Liver (tissue), 9 donors: ENCODE results near the gene UMODL1. TPM values are rescaled to one million over a fixed set of nuclear protein-coding genes. Genes with fewer than 3 reads are reported as not detected.

ENCODE experiments used
- DNase-seq: peaks from one replicate; pipeline ENCODE4 v3.0.0-alpha.2; 2017; ENCODE audit warnings: low spot score
- H3K27ac ChIP-seq, 2 donors: one replicate each; pipeline ENCODE4 v1.7.0; 2013; ENCODE audit warnings: inconsistent platforms in 2 of 2, low read length in 2 of 2, control low read depth in 1 of 2, low read depth in 1 of 2, mild to moderate bottlenecking in 1 of 2
- H3K27me3 ChIP-seq, 4 donors: one replicate each; pipeline versions ENCODE4 v1.6.1 to v1.7.0; 2013; ENCODE audit warnings: low read length in 3 of 4, inconsistent platforms in 1 of 4, mild to moderate bottlenecking in 1 of 4, moderate library complexity in 1 of 4; ENCODE audit not compliant: control insufficient read depth in 4 of 4, insufficient read depth in 4 of 4
- H3K36me3 ChIP-seq, 4 donors: one replicate each; pipeline versions ENCODE4 v1.6.1 to v1.7.0; 2013; ENCODE audit warnings: low read length in 3 of 4, mild to moderate bottlenecking in 3 of 4, low read depth in 1 of 4, moderate library complexity in 1 of 4; ENCODE audit not compliant: control insufficient read depth in 4 of 4, insufficient read depth in 3 of 4
- H3K4me1 ChIP-seq, 4 donors: one replicate each; pipeline versions ENCODE4 v1.6.1 to v1.7.0; 2013; ENCODE audit warnings: low read length in 3 of 4, mild to moderate bottlenecking in 3 of 4, moderate library complexity in 1 of 4; ENCODE audit not compliant: control insufficient read depth in 4 of 4, insufficient read depth in 4 of 4
- H3K4me3 ChIP-seq, 3 donors: one replicate each; pipeline versions ENCODE4 v1.6.1 to v1.7.0; 2013; ENCODE audit warnings: low read length in 3 of 3, control low read depth in 1 of 3, low read depth in 1 of 3, mild to moderate bottlenecking in 1 of 3
- H3K9ac ChIP-seq, 2 donors: one replicate each; pipeline ENCODE4 v1.7.0; 2013; ENCODE audit warnings: low read length in 2 of 2, mild to moderate bottlenecking in 2 of 2, moderate library complexity in 2 of 2, control low read depth in 1 of 2, low read depth in 1 of 2
- H3K9me3 ChIP-seq, 4 donors: one replicate each; pipeline versions ENCODE4 v1.6.1 to v1.7.0; 2013; ENCODE audit warnings: low read length in 3 of 4; ENCODE audit not compliant: control insufficient read depth in 4 of 4
- ATF3 ChIP-seq: IDR thresholded peaks from 2 replicates; pipeline ENCODE4 v1.6.1; 2016; ENCODE audit warnings: antibody characterized with exemption
- CTCF ChIP-seq: fragments of 150-350 bp; IDR thresholded peaks from 2 replicates; pipeline ENCODE4 v1.5.1; 2017; ENCODE audit warnings: improper control_type of control experiment, low read depth, low read length; ENCODE audit not compliant: missing input control
- EGR1 ChIP-seq, 2 donors: IDR thresholded peaks; 2 replicates each; pipeline ENCODE4 v1.6.1; 2016 to 2018; ENCODE audit warnings: antibody characterized with exemption in 2 of 2, low read depth in 2 of 2
- FOXA1 ChIP-seq: IDR thresholded peaks from 2 replicates; pipeline ENCODE4 v1.6.1; 2016; ENCODE audit warnings: antibody characterized with exemption
- FOXA2 ChIP-seq: IDR thresholded peaks from 2 replicates; pipeline ENCODE4 v1.6.1; 2016; ENCODE audit warnings: antibody characterized with exemption
- GABPA ChIP-seq, 2 donors: IDR thresholded peaks in 1 of 2; conservative IDR thresholded peaks in 1 of 2; 2 replicates each; pipeline ENCODE4 v1.6.1; 2016; ENCODE audit warnings: antibody characterized with exemption in 2 of 2, mild to moderate bottlenecking in 1 of 2, moderate library complexity in 1 of 2
- HNF4A ChIP-seq, 2 donors: conservative IDR thresholded peaks; 2 replicates each; pipeline ENCODE4 v1.6.1; 2016; ENCODE audit warnings: antibody characterized with exemption in 2 of 2, mild to moderate bottlenecking in 2 of 2
- HNF4G ChIP-seq: IDR thresholded peaks from 2 replicates; pipeline ENCODE4 v1.6.1; 2016; ENCODE audit warnings: antibody characterized with exemption
- JUND ChIP-seq, 2 donors: IDR thresholded peaks; 2 replicates each; pipeline ENCODE4 v1.6.1; 2016; ENCODE audit warnings: antibody characterized with exemption in 2 of 2
- MAX ChIP-seq: IDR thresholded peaks from 2 replicates; pipeline ENCODE4 v1.6.1; 2016; ENCODE audit warnings: antibody characterized with exemption
- NR2F2 ChIP-seq: IDR thresholded peaks from 2 replicates; pipeline ENCODE4 v1.6.1; 2016; ENCODE audit warnings: antibody characterized with exemption
- RAD21 ChIP-seq, 2 donors: IDR thresholded peaks; 2 replicates each; pipeline ENCODE4 v1.6.1; 2016; ENCODE audit warnings: antibody characterized with exemption in 2 of 2, mild to moderate bottlenecking in 2 of 2
- REST ChIP-seq: IDR thresholded peaks from 2 replicates; pipeline ENCODE4 v1.6.1; 2016; ENCODE audit warnings: antibody characterized with exemption, mild to moderate bottlenecking
- RXRA ChIP-seq, 2 donors: IDR thresholded peaks; 2 replicates each; pipeline ENCODE4 v1.6.1; 2017 to 2018; ENCODE audit warnings: antibody characterized with exemption in 2 of 2, mild to moderate bottlenecking in 1 of 2
- SP1 ChIP-seq: IDR thresholded peaks from 2 replicates; pipeline ENCODE4 v1.6.1; 2018; ENCODE audit warnings: antibody characterized with exemption, mild to moderate bottlenecking
- TAF1 ChIP-seq: conservative IDR thresholded peaks from 2 replicates; pipeline ENCODE4 v1.6.1; 2016; ENCODE audit warnings: antibody characterized with exemption, mild to moderate bottlenecking
- YY1 ChIP-seq: IDR thresholded peaks from 2 replicates; pipeline ENCODE4 v1.6.1; 2016; ENCODE audit warnings: antibody characterized with exemption, mild to moderate bottlenecking
- ZBTB33 ChIP-seq: IDR thresholded peaks from 2 replicates; pipeline ENCODE4 v1.6.1; 2016; ENCODE audit warnings: antibody characterized with exemption
- WGBS: extraction: QIAGEN DNeasy Blood & Tissue Kit; methylation state at CpG from one replicate; pipeline ENCODE4 v1.1.7; 2013; 5-methylcytosine and 5-hydroxymethylcytosine counted together
- polyA plus RNA-seq, 2 donors: library from polyadenylated mRNA; stranded (reverse) in 1 of 2; unstranded in 1 of 2; fragments of 200-250 nt in 1 of 2; fragments of >200 nt in 1 of 2; fragmentation: Nextera tagmentation in 1 of 2; extraction: Ambion mirVana in 1 of 2; gene quantifications; one replicate each; pipeline versions ENCODE4 v1.2.1 to v1.2.3, GENCODE V29; 2013 to 2015
- total RNA-seq, 2 donors: library from RNA; depleted of rRNA; stranded (reverse); fragments of >200 nt; gene quantifications; one replicate each; pipeline ENCODE4 v1.2.3, GENCODE V29; 2014
- donor health status: healthy.
- donor health status: healthy.
- donor health status: healthy.
- donor health status: healthy.
- donor health status: healthy.

UMODL1 gene
- total and polyA plus RNA-seq, 4 donors = 0.08 to 0.14 (median 0.08) TPM; not detected in 1

DNA sequence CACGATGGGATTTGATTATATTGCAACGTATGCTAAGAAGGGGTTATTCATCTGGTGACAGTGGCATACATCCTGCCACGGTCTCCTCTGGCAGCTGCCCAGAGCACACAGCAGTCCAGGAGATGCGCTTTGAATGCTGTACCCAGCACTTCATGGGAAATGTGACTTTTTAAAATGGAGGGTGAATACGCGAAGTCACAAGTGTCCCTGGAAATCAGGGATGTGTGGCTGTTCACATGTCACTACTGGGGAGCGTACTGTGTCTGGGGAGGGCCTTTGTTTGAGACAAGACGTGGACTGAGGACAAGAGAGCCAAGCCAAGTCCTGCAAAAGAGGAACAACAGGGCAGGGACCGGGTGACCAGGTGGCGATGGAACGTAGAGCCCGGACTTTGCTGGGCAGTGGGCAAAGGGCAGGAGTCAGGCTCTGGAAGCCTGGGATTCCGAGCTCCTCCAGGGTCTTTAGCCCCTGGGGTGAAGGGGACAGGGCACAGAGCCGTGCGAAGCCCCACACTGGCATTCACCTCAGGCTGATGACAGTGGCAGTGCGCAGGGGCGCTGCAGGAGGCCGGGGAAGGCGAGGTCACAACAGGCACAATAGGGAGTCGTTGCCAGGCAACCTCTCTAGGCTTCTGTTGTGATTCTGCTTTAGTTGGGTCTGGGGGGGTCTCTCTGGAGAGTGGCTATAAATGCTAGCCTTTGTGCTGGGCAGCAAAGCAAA, 49.6 kb upstream of the UMODL1 start:
- DNase-seq = no peak
- H3K9me3 ChIP-seq = no peaks in the 10 kb centered on the region
- H3K4me1 ChIP-seq = no peaks in the 10 kb centered on the region
- no peak overlapping the region for H3K4me3 ChIP-seq
- H3K27ac ChIP-seq = no peak overlapping the region
- no peak overlapping the region for H3K9ac ChIP-seq
- H3K27me3 ChIP-seq = no peaks in the 10 kb centered on the region
- TF ChIP-seq REST (no peak), HNF4A (conservative IDR thresholded peaks at IDR 0.05) (no peak), YY1 (no peak), CTCF (no peak), NR2F2 (no peak)
- 59% methylated on average over 20 of the region's 20 CpGs for WGBS
- no peaks in the 10 kb centered on the region for H3K36me3 ChIP-seq

DNA sequence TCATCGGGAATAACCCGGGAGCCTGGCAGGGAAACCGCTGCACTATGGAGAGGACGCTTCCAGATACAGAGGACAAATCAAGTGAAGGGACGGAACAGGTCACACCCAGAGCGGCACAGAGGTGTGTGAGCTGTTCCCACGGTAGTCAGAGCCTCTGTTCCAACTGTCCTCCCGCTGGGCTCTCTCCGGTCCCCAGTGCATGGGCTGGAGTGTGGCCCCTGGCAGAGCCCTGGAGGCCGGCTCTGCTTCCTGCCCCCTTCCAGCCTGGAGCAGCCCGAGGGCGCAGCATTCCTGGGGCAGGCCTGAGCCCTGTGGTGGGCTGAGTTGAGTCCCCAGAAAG, 49.1 kb upstream of the UMODL1 start:
- WGBS = 56% methylated on average over 12 of the region's 12 CpGs
- Histone ChIP-seq H3K27me3 (no peaks in the 10 kb centered on the region), H3K27ac (no peak overlapping the region), H3K9ac (no peak overlapping the region), H3K4me1 (no peaks in the 10 kb centered on the region), H3K4me3 (no peak overlapping the region), H3K9me3 (no peaks in the 10 kb centered on the region), H3K36me3 (no peaks in the 10 kb centered on the region)
- no peak for DNase-seq
- TF ChIP-seq GABPA (IDR thresholded peaks at IDR 0.05 in 1 of 2, conservative IDR thresholded peaks at IDR 0.05 in 1 of 2) (no peak), YY1 (no peak), JUND (IDR thresholded peaks at IDR 0.05) (no peak), RXRA (IDR thresholded peaks at IDR 0.05) (no peak), REST (no peak), EGR1 (IDR thresholded peaks at IDR 0.05; ENCODE audit: low read depth in 2 of 2) (no peak), FOXA1 (no peak), CTCF (no peak), HNF4A (conservative IDR thresholded peaks at IDR 0.05) (no peak), MAX (no peak), RAD21 (IDR thresholded peaks at IDR 0.05) (no peak), SP1 (no peak), NR2F2 (no peak), ZBTB33 (no peak), FOXA2 (no peak), HNF4G (no peak), TAF1 (no peak), ATF3 (no peak)
